CD8-positive, alpha-beta memory T cell (primary cell): ENCODE measurements around the gene SUFU. TPM values are rescaled to one million over a fixed set of nuclear protein-coding genes. Genes with fewer than 3 reads are reported as not detected.

Experiments
- CTCF ChIA-PET: fragments of 350-600 bp; sonication (Branson Sonifier 250); formaldehyde crosslinking; loops from one replicate; lab custom pipeline; 2021; ENCODE audit warnings: antibody characterized with exemption; lab: Charles Lee
- POLR2A ChIA-PET: fragments of 350-600 bp; sonication (Branson Sonifier 250); formaldehyde crosslinking; loops from one replicate; lab custom pipeline; 2021; ENCODE audit warnings: antibody characterized with exemption; lab: Charles Lee
- DNase-seq, 5 donors: peaks; one replicate each; pipeline versions ENCODE4 v3.0.0 to v3.0.0-alpha.2; 2020 to 2022; ENCODE audit warnings: mixed read lengths in 1 of 5
- H3K27ac ChIP-seq: one replicate; pipeline ENCODE4 v1.7.0; 2013; ENCODE audit warnings: low read depth, mild to moderate bottlenecking, low read length, moderate library complexity
- H3K27me3 ChIP-seq: 2 replicates; pipeline ENCODE4 v1.7.0; 2013; ENCODE audit warnings: low read length, mild to moderate bottlenecking; ENCODE audit not compliant: insufficient read depth, poor library complexity, severe bottlenecking
- H3K36me3 ChIP-seq: 2 replicates; pipeline ENCODE4 v1.7.0; 2013; ENCODE audit warnings: mild to moderate bottlenecking, low read length, moderate library complexity; ENCODE audit not compliant: insufficient read depth
- H3K4me1 ChIP-seq: 2 replicates; pipeline ENCODE4 v1.7.0; 2013; ENCODE audit warnings: mild to moderate bottlenecking, low read length, moderate library complexity; ENCODE audit not compliant: insufficient read depth
- H3K4me3 ChIP-seq: 2 replicates; pipeline ENCODE4 v1.7.0; 2013; ENCODE audit warnings: mild to moderate bottlenecking, low read length
- H3K9me3 ChIP-seq: 2 replicates; pipeline ENCODE4 v1.7.0; 2013; ENCODE audit warnings: mild to moderate bottlenecking, low read length
- H3K27ac Mint-ChIP-seq, 8 donors: one replicate each; pipeline ENCODE4 v1.8.0; 2020 to 2021; ENCODE audit warnings: mixed read lengths in 8 of 8, mild to moderate bottlenecking in 6 of 8, inconsistent platforms in 3 of 8, moderate library complexity in 3 of 8
- H3K27me3 Mint-ChIP-seq, 2 donors: one replicate each; pipeline ENCODE4 v1.8.0; 2020 to 2021; ENCODE audit warnings: mixed read lengths in 2 of 2, mild to moderate bottlenecking in 1 of 2, moderate library complexity in 1 of 2
- H3K36me3 Mint-ChIP-seq, 3 donors: one replicate each; pipeline ENCODE4 v1.8.0; 2020 to 2021; ENCODE audit warnings: mixed read lengths in 3 of 3, inconsistent platforms in 1 of 3, mild to moderate bottlenecking in 1 of 3
- H3K4me1 Mint-ChIP-seq, 3 donors: one replicate each; pipeline ENCODE4 v1.8.0; 2020 to 2021; ENCODE audit warnings: mixed read lengths in 3 of 3, inconsistent platforms in 1 of 3, mild to moderate bottlenecking in 1 of 3
- H3K4me3 Mint-ChIP-seq, 7 donors: one replicate each; pipeline ENCODE4 v1.8.0; 2020 to 2021; ENCODE audit warnings: mixed read lengths in 7 of 7, mild to moderate bottlenecking in 6 of 7, moderate library complexity in 4 of 7, inconsistent platforms in 2 of 7
- H3K9me3 Mint-ChIP-seq, 5 donors: one replicate each; pipeline ENCODE4 v1.8.0; 2020 to 2022; ENCODE audit warnings: mixed read lengths in 5 of 5, mild to moderate bottlenecking in 3 of 5, moderate library complexity in 2 of 5, inconsistent platforms in 1 of 5
- polyA plus RNA-seq: library from polyadenylated mRNA; unstranded; fragments of 300-500 nt; fragmentation: Illumina TruSeq; gene quantifications from one replicate; pipeline ENCODE4 v1.2.3, GENCODE V29; 2021
- total RNA-seq, 2 experiments: library from RNA; stranded (reverse); gene quantifications; one replicate each; pipeline ENCODE4 v1.2.3, GENCODE V29; 2021

The SUFU gene
- total and polyA plus RNA-seq, 3 experiments from 2014 or later, result 7.5 to 8.3 (median 8.3) TPM

DNA sequence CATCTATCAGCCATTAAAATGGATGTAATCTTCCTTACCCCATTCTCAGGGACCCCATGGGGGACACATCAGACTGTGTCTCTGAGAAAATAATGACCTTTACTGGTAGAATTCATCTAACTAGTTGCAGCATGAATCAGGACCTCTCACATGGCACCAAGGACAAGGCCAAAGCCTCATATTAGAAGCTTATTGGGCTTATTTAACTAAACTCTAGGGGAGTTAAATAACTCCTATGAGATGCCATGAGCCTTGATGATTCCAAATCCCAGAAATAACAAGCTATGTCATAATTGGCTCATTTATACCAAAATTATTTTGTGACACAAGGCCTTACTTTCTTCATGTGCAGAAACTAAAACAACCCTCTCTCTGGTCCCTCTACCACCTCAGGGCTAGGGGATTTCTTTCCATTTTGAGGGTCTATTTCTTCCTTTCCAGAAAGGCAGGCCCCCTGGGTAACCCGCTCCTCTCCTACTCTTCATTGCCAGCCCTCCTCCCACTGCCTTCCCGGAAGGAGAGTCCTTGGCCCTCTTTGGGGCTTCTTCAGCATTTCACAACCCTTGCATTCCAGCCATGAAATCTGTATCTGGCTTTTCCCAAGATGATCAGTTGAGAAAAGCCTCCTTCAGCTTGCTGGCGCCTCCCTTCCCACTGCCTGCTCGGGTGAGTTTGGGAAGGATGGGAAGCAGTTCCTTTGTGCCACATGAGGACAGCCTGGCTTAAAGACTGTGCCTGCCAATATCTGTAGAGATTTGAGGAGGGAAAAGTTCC is 98.7 kb downstream of the SUFU start:
- ChIA-PET POLR2A (no interaction called here), CTCF (interaction anchor here (1.4 kb wide), 1 partner anchor 70 kb away, joined by 3 read pairs; no protein-coding TSS in a partner anchor)
- DNase-seq, result no peak
- Mint-ChIP-seq H3K4me1 (no peaks in the 10 kb centered on the region), H3K27me3 (no peaks in the 10 kb centered on the region), H3K9me3 (no peaks in the 10 kb centered on the region), H3K27ac (peak overlapping the region in 2 of 8 donors; percentile 40 to 54), H3K4me3 (no peak overlapping the region), H3K36me3 (peaks cover 0 to 81% (median 20%) of the 10 kb centered on the region in 3 donors)
- no peaks in the 10 kb centered on the region for H3K4me1 ChIP-seq
- H3K9me3 ChIP-seq, result no peaks in the 10 kb centered on the region
- H3K27ac ChIP-seq, result no peak overlapping the region
- no peak overlapping the region for H3K4me3 ChIP-seq
- peaks cover 14% of the 10 kb centered on the region for H3K36me3 ChIP-seq
- no peaks in the 10 kb centered on the region for H3K27me3 ChIP-seq

DNA sequence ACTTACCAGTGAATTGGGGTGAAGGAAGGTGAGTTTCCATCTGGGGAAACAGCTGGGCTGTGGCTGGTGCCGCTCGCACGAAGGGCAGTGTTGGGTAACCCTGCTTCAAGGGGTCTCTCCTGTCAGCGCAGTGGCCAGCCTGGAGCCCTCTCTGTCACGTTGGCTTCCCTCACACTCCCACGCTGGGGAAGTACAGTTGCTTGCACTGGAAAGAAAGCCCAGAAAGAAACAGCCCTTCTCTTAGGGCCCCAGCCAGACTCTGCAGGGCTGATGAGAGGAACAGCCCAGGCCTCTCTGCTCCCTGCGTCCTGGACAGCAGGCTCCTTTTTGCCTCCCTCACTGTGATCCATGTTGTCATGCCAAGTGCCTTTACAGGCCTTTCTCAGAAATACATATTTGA is 100.2 kb downstream of the SUFU start:
- no peaks in the 10 kb centered on the region for H3K27me3 ChIP-seq
- Mint-ChIP-seq H3K27me3 (no peaks in the 10 kb centered on the region), H3K4me1 (no peaks in the 10 kb centered on the region), H3K9me3 (no peaks in the 10 kb centered on the region), H3K36me3 (peaks cover 0 to 69% (median 13%) of the 10 kb centered on the region in 3 donors), H3K27ac (no peak overlapping the region), H3K4me3 (no peak overlapping the region)
- peaks cover 7% of the 10 kb centered on the region for H3K36me3 ChIP-seq
- no peaks in the 10 kb centered on the region for H3K9me3 ChIP-seq
- no peak for DNase-seq
- CTCF ChIA-PET, result no interaction called here
- POLR2A ChIA-PET, result no interaction called here
- H3K4me1 ChIP-seq, result no peaks in the 10 kb centered on the region
- no peak overlapping the region for H3K4me3 ChIP-seq
- no peak overlapping the region for H3K27ac ChIP-seq

DNA sequence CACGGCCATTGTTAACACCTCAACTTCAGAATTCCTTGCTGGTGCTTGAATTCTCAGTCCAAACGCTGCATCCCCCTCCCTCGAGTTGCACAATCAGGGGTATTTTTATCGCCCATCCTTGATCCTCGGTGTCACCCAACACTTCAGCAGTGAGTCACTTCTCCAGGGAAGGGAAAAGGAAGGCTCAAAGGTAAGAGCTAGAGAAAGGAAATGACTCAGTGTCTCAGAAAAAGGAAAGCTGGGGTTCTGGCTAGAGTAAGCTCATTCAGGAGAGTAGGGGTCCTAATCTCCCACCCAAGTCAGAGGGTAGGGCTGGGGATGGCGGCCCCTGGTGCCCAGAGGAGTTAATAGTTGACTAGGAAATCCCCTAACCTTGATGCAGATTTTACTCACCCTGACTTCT is 100.7 kb downstream of the SUFU start:
- Mint-ChIP-seq H3K4me1 (peaks cover 0 to 1% (median 0%) of the 10 kb centered on the region in 3 donors), H3K27ac (peak overlapping the region in 1 of 8 donors; percentile 80), H3K4me3 (no peak overlapping the region), H3K36me3 (peaks cover 0 to 66% (median 14%) of the 10 kb centered on the region in 3 donors), H3K27me3 (no peaks in the 10 kb centered on the region), H3K9me3 (no peaks in the 10 kb centered on the region)
- Histone ChIP-seq H3K4me3 (no peak overlapping the region), H3K27me3 (no peaks in the 10 kb centered on the region), H3K36me3 (peaks cover 2% of the 10 kb centered on the region), H3K9me3 (no peaks in the 10 kb centered on the region), H3K4me1 (no peaks in the 10 kb centered on the region), H3K27ac (no peak overlapping the region)
- CTCF ChIA-PET, result interaction anchor here (1.4 to 1.7 kb wide), 2 partner anchors 20 to 40 kb away, joined by 3 to 4 read pairs; partner anchors contain the start of gene TRIM8
- DNase-seq, result no peak
- POLR2A ChIA-PET, result no interaction called here

DNA sequence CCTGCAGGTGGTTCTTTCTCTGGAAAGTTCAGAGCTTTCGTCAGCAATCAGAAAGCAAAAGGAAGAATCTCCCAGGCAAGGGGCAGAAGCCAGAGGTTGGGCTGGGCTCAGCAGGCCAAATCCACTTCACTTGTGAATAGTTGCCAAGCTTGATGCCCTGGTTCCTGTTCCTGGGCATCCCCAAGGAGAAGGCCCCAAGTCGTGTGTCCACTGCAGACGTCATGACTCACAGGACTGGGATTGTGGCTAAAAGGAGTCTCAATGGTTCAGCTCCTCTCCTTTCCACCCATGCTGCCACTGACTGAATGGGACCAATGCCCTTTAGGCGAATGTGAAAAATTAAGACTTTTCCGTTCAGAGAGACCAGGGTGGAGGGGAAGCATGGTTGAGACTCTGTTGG is 101.9 kb downstream of the SUFU start:
- POLR2A ChIA-PET, result no interaction called here

DNA sequence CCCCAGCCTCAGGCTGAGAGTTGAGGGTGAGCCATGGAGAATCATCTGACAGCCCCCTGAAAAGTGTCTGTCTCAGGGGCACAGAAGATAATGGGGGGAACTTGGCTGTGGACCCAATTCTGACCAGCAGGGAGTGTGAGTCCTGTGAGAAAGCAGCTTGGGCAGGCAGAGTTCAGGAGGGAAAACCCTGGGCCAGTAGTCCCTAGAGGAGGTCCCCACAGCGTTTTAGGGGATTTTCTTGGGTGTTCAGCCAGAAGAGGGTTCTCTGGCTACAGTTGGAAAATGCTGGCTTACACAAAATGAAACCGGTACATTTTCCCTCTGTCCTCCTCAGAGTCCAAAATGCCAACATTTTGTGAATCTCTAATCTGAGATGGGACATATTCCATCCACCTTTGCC is 104.7 kb downstream of the SUFU start:
- Histone ChIP-seq H3K9me3 (no peaks in the 10 kb centered on the region), H3K4me1 (peaks cover 24% of the 10 kb centered on the region), H3K36me3 (no peaks in the 10 kb centered on the region), H3K4me3 (no peak overlapping the region), H3K27ac (no peak overlapping the region), H3K27me3 (no peaks in the 10 kb centered on the region)
- no peak for DNase-seq
- no peaks in the 10 kb centered on the region for H3K27me3 Mint-ChIP-seq
- no peaks in the 10 kb centered on the region for H3K9me3 Mint-ChIP-seq
- no peak overlapping the region for H3K27ac Mint-ChIP-seq
- ChIA-PET POLR2A (no interaction called here), CTCF (interaction anchor here (1.0 kb wide), 1 partner anchor 66 kb away, joined by 3 read pairs; no protein-coding TSS in a partner anchor)
- H3K4me1 Mint-ChIP-seq, result peaks cover 17 to 34% (median 21%) of the 10 kb centered on the region in 3 donors
- no peak overlapping the region for H3K4me3 Mint-ChIP-seq
- peaks cover 0 to 36% (median 7%) of the 10 kb centered on the region in 3 donors for H3K36me3 Mint-ChIP-seq

More for the DNA sequence above, 101.9 kb downstream of the SUFU start:
- H3K27me3 Mint-ChIP-seq, result no peaks in the 10 kb centered on the region
- no peaks in the 10 kb centered on the region for H3K9me3 Mint-ChIP-seq
- Histone ChIP-seq H3K36me3 (no peaks in the 10 kb centered on the region), H3K4me3 (no peak overlapping the region), H3K9me3 (no peaks in the 10 kb centered on the region), H3K27me3 (no peaks in the 10 kb centered on the region), H3K4me1 (no peaks in the 10 kb centered on the region), H3K27ac (no peak overlapping the region)
- H3K27ac Mint-ChIP-seq, result peak overlapping the region in 1 of 8 donors; percentile 55
- peaks cover 0 to 8% (median 0%) of the 10 kb centered on the region in 3 donors for H3K4me1 Mint-ChIP-seq
- H3K36me3 Mint-ChIP-seq, result peaks cover 0 to 53% (median 11%) of the 10 kb centered on the region in 3 donors
- CTCF ChIA-PET, result interaction anchor here (1.4 to 1.7 kb wide), 2 partner anchors 22 to 39 kb away, joined by 3 to 4 read pairs; partner anchors contain the start of gene TRIM8
- no peak overlapping the region for H3K4me3 Mint-ChIP-seq
- DNase-seq, result no peak

DNA sequence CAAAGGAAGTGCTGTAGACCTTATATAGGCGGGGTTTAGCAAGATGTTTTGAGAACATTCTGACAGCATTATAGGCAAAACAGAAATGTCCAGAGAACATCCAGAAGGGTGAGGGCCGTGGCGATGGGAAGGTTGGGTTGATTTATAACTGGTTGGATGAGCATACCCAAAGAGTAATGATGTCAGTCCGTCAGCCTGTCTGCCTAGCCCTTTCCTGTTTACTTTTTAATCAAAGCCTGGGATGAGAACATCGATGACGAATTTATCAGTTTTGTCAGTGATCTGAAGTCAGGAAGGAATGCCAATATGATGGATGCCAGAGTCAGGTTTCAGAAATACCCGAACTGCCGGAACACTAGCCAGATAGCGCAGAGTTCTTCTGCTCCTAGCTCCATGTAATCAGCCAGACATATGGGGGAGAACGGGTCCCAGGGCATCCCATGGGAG is 106.7 kb downstream of the SUFU start:
- H3K9me3 ChIP-seq, result no peaks in the 10 kb centered on the region
- H3K36me3 Mint-ChIP-seq, result peaks cover 0 to 26% (median 7%) of the 10 kb centered on the region in 3 donors
- no peaks in the 10 kb centered on the region for H3K27me3 Mint-ChIP-seq
- H3K36me3 ChIP-seq, result peaks cover 2% of the 10 kb centered on the region
- peaks cover 17 to 34% (median 21%) of the 10 kb centered on the region in 3 donors for H3K4me1 Mint-ChIP-seq
- H3K9me3 Mint-ChIP-seq, result no peaks in the 10 kb centered on the region
- peak in 1 of 5 donors; percentile 20 for DNase-seq
- no peak overlapping the region for H3K4me3 Mint-ChIP-seq
- H3K4me3 ChIP-seq, result no peak overlapping the region
- ChIA-PET CTCF (no interaction called here), POLR2A (no interaction called here)
- H3K4me1 ChIP-seq, result peaks cover 30% of the 10 kb centered on the region
- H3K27ac ChIP-seq, result no peak overlapping the region
- H3K27ac Mint-ChIP-seq, result peak overlapping the region in 4 of 8 donors; percentile 2 to 97 (median 54)
- no peaks in the 10 kb centered on the region for H3K27me3 ChIP-seq

DNA sequence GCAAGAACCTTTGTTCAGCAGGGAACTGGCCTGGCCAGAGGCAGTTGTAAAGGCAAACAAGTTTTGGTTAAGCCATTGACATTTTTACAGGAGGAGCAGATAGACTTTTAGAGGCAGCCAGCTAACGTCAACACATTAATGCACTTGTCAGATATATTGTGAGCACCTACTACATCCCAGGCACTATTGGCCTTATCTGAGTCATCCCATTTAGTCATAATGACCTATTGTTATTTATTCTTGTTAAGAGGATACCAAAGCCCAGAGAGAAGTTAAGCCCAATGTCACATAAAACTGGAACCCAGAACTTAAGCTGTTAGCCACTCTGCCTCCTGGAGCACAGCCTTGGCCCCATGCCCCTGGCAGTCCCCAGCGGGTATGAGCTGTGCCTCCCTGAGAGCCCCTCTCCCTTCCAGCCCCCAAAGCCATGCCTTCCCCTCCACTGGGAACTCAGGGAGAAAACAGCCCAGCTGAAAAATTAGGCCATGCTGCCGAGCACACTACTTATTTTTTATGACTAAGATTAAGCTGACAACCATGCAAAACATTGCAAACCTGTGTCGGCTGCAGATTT is 107.8 kb downstream of the SUFU start:
- no peak overlapping the region for H3K4me3 ChIP-seq
- no peaks in the 10 kb centered on the region for H3K27me3 Mint-ChIP-seq
- H3K9me3 ChIP-seq, result no peaks in the 10 kb centered on the region
- H3K4me1 Mint-ChIP-seq, result peaks cover 17 to 34% (median 21%) of the 10 kb centered on the region in 3 donors
- H3K4me3 Mint-ChIP-seq, result peak overlapping the region in 1 of 7 donors; percentile 33
- H3K36me3 ChIP-seq, result peaks cover 5% of the 10 kb centered on the region
- CTCF ChIA-PET, result interaction anchor here (1.0 to 1.2 kb wide), 2 partner anchors 33 to 382 kb away, joined by 3 read pairs; no protein-coding TSS in a partner anchor
- H3K9me3 Mint-ChIP-seq, result no peaks in the 10 kb centered on the region
- POLR2A ChIA-PET, result interaction anchor here (1.0 kb wide), 1 partner anchor 24 kb away, joined by 3 read pairs; no protein-coding TSS in a partner anchor
- H3K27ac ChIP-seq, result no peak overlapping the region
- peaks cover 30% of the 10 kb centered on the region for H3K4me1 ChIP-seq
- no peaks in the 10 kb centered on the region for H3K27me3 ChIP-seq
- no peak for DNase-seq
- peaks cover 0 to 26% (median 4%) of the 10 kb centered on the region in 3 donors for H3K36me3 Mint-ChIP-seq
- H3K27ac Mint-ChIP-seq, result peak overlapping the region in 6 of 8 donors; percentile 74 to 97 (median 93)
